Activated CD4-positive, CD25-positive, alpha-beta regulatory T cell treated with anti-CD3 and anti-CD28 coated beads, Interleukin-2, amount 50 U/mL, for 24 hours (primary cell): Measurements from ENCODE around the gene RNF114.
"Not testable (repeated sequence)": the region's sequence is repeated elsewhere in the genome, so short reads cannot be mapped to it uniquely, and the experiment has no call there.

ENCODE experiments used
- ATAC-seq, 2 donors: fragments of 150-1000 bp; cut with Tn5 transposase; one replicate each; pipeline ENCODE4 v1.10.0; 2021; ENCODE audit warnings: mild to moderate bottlenecking in 1 of 2, moderate library complexity in 1 of 2

RNF114 gene

GRCh38 chr20:49987015-49987867 is 51.0 kb downstream of the RNF114 start:
- no peak for ATAC-seq

DNA sequence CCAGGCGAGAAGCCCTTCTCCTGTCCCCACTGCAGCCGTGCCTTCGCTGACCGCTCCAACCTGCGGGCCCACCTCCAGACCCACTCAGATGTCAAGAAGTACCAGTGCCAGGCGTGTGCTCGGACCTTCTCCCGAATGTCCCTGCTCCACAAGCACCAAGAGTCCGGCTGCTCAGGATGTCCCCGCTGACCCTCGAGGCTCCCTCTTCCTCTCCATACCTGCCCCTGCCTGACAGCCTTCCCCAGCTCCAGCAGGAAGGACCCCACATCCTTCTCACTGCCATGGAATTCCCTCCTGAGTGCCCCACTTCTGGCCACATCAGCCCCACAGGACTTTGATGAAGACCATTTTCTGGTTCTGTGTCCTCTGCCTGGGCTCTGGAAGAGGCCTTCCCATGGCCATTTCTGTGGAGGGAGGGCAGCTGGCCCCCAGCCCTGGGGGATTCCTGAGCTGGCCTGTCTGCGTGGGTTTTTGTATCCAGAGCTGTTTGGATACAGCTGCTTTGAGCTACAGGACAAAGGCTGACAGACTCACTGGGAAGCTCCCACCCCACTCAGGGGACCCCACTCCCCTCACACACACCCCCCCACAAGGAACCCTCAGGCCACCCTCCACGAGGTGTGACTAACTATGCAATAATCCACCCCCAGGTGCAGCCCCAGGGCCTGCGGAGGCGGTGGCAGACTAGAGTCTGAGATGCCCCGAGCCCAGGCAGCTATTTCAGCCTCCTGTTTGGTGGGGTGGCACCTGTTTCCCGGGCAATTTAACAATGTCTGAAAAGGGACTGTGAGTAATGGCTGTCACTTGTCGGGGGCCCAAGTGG is 51.9 kb downstream of the RNF114 start:
- ATAC-seq: no peak

DNA sequence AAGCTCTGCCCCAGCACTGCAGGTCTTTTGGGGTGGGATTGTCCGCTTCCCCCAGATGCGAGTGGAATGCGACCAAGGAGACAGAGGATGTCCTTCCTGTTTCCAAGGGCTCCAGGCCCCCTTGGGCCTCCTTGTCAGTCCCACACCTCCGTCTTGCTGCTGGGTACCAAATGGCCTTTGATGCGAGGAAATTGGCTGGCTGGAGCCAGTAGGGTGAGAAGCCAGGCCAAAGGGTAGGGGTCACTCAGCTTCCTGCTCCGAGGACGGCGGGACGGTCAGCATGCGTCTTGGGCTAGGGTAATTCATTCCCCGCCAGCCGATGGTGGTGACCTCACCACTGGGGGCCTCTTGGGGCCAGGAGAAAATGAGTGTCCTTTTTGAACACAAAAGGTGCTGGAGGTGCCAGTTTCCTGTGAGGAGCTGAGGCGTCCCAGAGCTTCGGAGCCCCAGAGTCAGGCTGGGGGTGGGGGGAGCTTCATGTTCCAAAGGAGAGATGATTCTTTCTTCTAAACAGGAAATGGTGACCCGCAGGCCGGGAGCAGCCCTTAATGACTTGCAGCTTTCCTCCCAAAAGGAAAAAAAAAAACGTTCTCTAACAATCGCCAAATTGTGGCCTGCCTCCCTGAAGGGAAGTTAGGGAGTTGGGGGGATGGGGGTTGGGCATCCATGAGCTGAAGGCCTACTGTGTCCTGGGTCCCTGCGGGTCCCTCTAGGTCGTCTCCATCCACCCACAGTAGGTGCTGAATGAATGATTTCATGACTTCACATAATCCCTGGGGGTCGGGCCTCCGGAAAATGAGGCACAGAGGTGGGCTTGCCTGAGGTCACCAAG is 53.3 kb downstream of the RNF114 start:
- ATAC-seq: no peak

GRCh38 chr20:49990271-49990720 is 54.1 kb downstream of the RNF114 start:
- ATAC-seq: no peak

- ATAC-seq: no peak
Measured at GRCh38 chr20:49993301-49993751, 57.1 kb downstream of the RNF114 start.

- no peak for ATAC-seq
Measured at GRCh38 chr20:49995586-49995985, 59.4 kb downstream of the RNF114 start.

DNA sequence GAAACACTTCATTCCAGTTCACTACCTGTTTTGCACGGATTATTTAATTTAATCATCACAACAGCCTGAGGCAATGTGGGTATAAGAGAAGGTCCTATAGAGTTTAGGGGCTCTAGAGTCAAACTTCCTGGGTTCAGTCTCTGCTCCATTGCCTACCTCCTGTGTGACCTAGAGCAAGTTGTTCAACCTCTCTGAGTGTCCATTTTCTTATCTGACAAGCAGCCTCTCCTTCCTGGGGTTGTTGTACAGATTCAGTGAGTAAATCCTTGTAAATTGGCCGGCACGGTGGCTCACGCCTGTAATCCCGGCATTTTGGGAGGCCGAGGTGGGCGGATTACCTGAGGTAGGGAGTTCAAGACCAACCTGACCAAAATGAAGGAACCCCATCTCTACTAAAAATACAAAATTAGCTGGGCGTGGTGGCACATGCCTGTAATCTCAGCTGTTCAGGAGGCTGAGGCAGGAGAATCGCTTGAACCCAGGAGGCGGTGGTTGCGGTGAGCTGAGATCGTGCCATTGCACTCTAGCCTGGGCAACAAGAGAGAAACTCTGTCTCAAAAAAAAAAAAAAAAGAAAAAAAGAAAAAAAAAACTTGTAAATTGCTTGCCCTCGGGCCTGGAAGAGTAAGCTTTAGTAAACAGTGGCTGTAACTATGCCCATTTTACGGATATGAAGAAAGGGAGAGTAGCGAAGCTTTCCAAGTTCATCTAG is 62.4 kb downstream of the RNF114 start:
- not testable (repeated sequence) for ATAC-seq

- ATAC-seq: peak; percentile 81 to 83
Measured at GRCh38 chr20:49999329-49999728, 63.1 kb downstream of the RNF114 start.

GRCh38 chr20:50000548-50001222 is 64.5 kb downstream of the RNF114 start:
- ATAC-seq: not testable (repeated sequence)

DNA sequence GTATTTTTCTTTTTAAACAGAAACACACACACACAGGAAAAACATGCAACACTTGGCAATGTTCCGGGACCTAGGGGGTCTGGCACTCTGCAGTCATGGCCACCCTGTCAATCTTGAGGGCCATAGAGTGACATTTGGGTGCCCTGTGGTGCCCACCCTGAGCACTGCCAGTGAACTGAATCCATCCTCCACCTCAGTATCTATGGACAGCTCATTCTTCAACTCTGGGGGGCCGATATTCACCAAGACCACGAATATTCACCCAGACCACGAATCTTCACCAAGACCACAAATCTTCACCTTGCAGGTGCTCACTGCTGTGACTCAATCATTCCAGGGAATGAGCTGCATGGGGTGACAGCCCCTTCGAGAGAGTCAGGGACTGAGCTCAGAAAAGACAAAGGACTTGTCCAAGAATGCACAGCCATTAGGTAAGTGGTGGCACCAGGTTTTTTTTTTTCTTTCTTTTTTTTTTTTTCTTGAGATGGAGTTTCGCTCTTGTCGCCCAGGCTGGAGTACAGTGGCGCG is 65.7 kb downstream of the RNF114 start:
- no peak for ATAC-seq

- no peak for ATAC-seq
Measured at GRCh38 chr20:50003253-50003656, 67.1 kb downstream of the RNF114 start.
